ENCODE results near the gene CCL21.

CCL21 gene

DNA sequence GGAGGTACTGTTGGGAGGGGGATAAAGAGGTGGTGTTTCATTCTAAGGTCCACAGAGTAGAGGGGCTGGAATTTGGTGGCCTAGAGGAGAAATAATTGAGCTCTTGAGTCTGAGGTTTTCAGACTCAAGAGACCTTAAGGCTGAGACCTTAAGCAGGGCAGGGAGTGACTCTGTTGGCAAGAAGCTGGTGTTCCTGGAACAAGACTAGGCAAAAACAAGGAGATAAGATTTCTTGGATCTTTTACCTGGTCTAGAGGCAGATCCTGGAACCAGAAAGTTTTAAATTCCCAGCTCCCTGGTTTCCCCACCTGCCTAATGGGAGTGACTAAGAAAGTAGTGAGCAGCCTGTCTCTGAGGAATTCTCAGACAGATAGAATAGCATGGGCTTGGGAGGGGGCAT, 4.1 kb upstream of the CCL21 start:
- no peak overlapping the region for H3K27ac ChIP-seq
- H3K4me3 ChIP-seq: no peak overlapping the region
- no peaks in the 10 kb centered on the region for H3K27me3 ChIP-seq
- DNase-seq: no peak
- intact Hi-C loops (cut with DNase I; ENCODE audit: low total_unique reads): no loop called here
- TF ChIP-seq, protein P1, sequence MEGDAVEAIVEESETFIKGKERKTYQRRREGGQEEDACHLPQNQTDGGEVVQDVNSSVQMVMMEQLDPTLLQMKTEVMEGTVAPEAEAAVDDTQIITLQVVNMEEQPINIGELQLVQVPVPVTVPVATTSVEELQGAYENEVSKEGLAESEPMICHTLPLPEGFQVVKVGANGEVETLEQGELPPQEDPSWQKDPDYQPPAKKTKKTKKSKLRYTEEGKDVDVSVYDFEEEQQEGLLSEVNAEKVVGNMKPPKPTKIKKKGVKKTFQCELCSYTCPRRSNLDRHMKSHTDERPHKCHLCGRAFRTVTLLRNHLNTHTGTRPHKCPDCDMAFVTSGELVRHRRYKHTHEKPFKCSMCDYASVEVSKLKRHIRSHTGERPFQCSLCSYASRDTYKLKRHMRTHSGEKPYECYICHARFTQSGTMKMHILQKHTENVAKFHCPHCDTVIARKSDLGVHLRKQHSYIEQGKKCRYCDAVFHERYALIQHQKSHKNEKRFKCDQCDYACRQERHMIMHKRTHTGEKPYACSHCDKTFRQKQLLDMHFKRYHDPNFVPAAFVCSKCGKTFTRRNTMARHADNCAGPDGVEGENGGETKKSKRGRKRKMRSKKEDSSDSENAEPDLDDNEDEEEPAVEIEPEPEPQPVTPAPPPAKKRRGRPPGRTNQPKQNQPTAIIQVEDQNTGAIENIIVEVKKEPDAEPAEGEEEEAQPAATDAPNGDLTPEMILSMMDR (IDR thresholded peaks at IDR 0.05): no peak
- H3K36me3 ChIP-seq: no peaks in the 10 kb centered on the region
- H3K9me3 ChIP-seq: no peaks in the 10 kb centered on the region
- peaks cover 0 to 4% (median 1%) of the 10 kb centered on the region in 4 donors for H3K4me1 ChIP-seq

GRCh38 chr9:34712140-34712539, 2.2 kb upstream of the CCL21 start:
- no peak overlapping the region for H3K4me3 ChIP-seq
- DNase-seq: no peak
- no peak overlapping the region for H3K27ac ChIP-seq
- TF ChIP-seq, protein P1 (IDR thresholded peaks at IDR 0.05): no peak
- no peaks in the 10 kb centered on the region for H3K36me3 ChIP-seq
- H3K27me3 ChIP-seq: no peaks in the 10 kb centered on the region
- intact Hi-C loops (cut with DNase I; ENCODE audit: low total_unique reads): no loop called here
- peaks cover 0 to 4% (median 1%) of the 10 kb centered on the region in 4 donors for H3K4me1 ChIP-seq
- H3K9me3 ChIP-seq: no peaks in the 10 kb centered on the region

DNA sequence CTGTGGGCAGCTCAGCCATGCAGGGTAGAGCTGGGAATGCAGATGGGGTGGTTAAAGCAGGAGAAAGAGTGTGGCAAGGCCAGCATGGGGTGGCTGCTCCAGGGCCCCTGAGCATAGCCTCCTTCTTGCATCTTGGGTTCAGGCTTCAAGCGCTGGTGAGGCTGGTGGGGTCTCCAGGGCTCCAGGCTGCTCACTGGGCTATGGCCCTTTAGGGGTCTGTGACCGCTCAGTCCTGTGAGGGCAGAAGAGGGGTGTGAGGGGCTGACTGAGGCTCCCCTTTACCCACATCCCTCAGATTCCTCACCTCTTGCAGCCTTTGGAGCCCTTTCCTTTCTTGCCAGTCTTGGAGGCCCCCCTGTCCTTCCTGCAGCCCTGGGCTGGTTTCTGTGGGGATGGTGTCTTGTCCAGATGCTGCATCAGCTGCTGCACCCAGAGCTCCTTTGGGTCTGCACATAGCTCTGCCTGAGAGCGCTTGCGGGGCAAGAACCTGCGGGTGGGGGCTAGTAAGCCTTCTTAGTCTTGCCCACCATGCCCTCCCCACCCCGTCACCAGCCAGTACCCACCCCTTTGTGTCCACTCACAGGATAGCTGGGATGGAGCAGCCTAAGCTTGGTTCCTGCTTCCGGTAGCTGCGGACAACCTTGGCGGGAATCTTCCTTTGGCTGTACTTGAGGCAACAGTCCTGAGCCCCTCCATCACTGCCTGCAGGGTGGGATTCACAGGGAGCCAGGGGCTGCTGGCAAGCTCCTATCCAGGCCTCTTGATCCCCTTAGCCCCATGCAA, 549 bp downstream of the CCL21 start:
- Histone ChIP-seq H3K27ac (no peak overlapping the region), H3K36me3 (no peaks in the 10 kb centered on the region), H3K9me3 (no peaks in the 10 kb centered on the region), H3K27me3 (no peaks in the 10 kb centered on the region), H3K4me3 (no peak overlapping the region), H3K4me1 (peaks cover 0 to 4% (median 1%) of the 10 kb centered on the region in 4 donors)
- peak in 1 of 2 donors; percentile 25 for DNase-seq
- TF ChIP-seq, protein P1 (IDR thresholded peaks at IDR 0.05): no peak
- intact Hi-C loops (cut with DNase I; ENCODE audit: low total_unique reads): loop anchor here (10.0 kb wide), 1 partner anchor 95 kb away; the partner anchor contains the start of gene RPP25L

DNA sequence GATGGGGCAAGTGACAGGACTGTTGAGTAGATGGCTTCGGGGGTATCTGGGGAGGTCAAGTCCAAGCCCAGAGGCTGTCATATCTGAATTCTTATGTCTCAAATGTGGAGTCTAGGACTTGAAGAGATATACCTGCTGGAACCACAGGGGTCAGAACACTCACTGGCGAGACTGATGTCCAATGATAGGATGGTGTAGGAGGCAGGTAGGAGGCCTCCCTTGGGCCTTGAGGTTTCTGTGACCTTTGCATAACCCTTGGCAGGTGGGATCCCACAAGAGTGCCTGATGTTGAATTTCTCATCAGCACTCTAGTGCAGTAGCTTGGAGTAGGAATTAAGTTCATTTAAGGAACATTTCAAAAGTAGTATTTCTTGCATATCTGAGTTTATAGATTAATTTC, 2.8 kb downstream of the CCL21 start:
- Histone ChIP-seq H3K4me3 (no peak overlapping the region), H3K36me3 (no peaks in the 10 kb centered on the region), H3K27me3 (no peaks in the 10 kb centered on the region), H3K4me1 (peaks cover 0 to 4% (median 1%) of the 10 kb centered on the region in 4 donors), H3K9me3 (no peaks in the 10 kb centered on the region), H3K27ac (no peak overlapping the region)
- TF ChIP-seq, protein P1 (IDR thresholded peaks at IDR 0.05): no peak
- DNase-seq: no peak
- intact Hi-C loops (cut with DNase I; ENCODE audit: low total_unique reads): loop anchor here (10.0 kb wide), 1 partner anchor 92 kb away; the partner anchor contains the start of gene RPP25L

DNA sequence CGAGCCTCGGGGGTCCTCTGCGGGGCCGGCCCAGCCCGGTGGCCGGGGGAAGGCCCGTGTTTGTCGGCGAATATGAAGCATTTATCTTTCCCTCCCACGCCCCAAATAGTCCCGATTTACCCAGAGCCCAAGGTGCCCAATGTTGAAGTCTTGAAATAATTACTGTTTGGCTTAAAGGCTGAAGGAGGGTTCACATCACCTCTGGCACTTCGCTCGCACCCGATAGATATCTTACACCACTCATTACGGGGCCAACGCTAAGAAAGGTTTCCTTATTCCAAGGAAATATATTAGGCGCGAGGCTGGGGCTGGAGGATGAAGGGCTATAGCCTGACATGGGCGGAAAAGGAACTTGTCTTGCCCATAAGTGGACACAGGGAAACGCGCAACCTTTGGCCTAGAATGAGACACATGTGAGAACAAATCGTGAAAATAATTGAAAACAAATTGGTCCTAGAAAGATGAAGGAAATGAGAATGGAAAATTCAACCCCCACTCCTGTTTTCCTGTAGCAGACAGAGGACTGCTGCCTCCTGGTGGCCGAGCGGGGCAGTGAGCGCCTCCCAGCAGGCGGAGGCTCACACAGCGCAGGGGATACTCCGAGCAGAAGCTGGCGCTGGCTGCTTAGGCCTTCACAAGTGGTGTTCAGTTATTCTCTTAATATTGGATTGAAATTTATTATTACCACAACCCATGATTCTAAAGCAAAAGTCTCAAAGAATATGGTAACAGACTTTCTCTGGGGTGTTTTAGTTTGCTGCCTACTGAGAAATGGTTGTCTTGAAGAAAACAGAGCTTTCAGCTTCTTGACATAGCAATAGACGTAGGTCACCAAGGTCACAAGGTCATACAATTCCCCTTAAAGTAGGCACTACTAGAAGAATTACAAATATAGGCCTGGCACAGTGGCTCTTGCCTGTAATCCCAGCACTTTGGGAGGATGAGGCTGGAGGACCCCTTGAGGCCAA, 7.9 kb downstream of the CCL21 start:
- intact Hi-C loops (cut with DNase I; ENCODE audit: low total_unique reads): loop anchor here (10.0 kb wide), 1 partner anchor 87 kb away; the partner anchor contains the start of gene RPP25L
- H3K27me3 ChIP-seq: no peaks in the 10 kb centered on the region
- H3K36me3 ChIP-seq: no peaks in the 10 kb centered on the region

More for the DNA sequence above, 7.9 kb downstream of the CCL21 start:
- Histone ChIP-seq H3K27ac (peak overlapping the region; percentile 83), H3K9me3 (no peaks in the 10 kb centered on the region), H3K4me3 (peak overlapping the region; percentile 64 to 71), H3K4me1 (peaks cover 0 to 5% (median 4%) of the 10 kb centered on the region in 4 donors)
- peak; percentile 86 to 91 for DNase-seq
- TF ChIP-seq, protein P1 (IDR thresholded peaks at IDR 0.05): peak; percentile 94 to 99

All from tibial artery (tissue), 4 donors.